PC-3 (cell line): Measurements from ENCODE around the gene CTNNA2. TPM values are rescaled to one million over a fixed set of nuclear protein-coding genes. Genes with fewer than 3 reads are reported as not detected.

Experiments used
- ATAC-seq: fragments of 200-7000 bp; cut with Tn5 transposase; 2 replicates; pipeline ENCODE4 v1.9.1; 2020; ENCODE audit warnings: mild to moderate bottlenecking, moderate library complexity
- BruUV-seq: library from RNA; stranded (reverse); fragments of 400-500 nt; replicated peaks from 2 replicates; lab custom pipeline; 2021; lab: Mats Ljungman, UMichigan
- CTCF ChIA-PET: fragments of 300-600 bp; sonication (Branson Sonifier 250); formaldehyde crosslinking; loops from one replicate; lab custom pipeline; 2022; ENCODE audit warnings: antibody characterized with exemption; lab: Charles Lee
- POLR2A ChIA-PET: fragments of 300-600 bp; sonication (Branson Sonifier 250); formaldehyde crosslinking; loops from one replicate; lab custom pipeline; 2022; ENCODE audit warnings: antibody characterized with exemption; ENCODE audit not compliant: unreplicated experiment; lab: Charles Lee
- DNase-seq: peaks from one replicate; pipeline ENCODE4 v3.0.0-alpha.2; 2015
- H2AFZ ChIP-seq: fragments of 300-600 bp; sonication (generic); 2 replicates; pipeline ENCODE4 v1.6.0; 2016; ENCODE audit warnings: antibody characterized with exemption, low read length
- H3F3A ChIP-seq: fragments of 300-600 bp; sonication (generic); one replicate; pipeline ENCODE4 v1.6.0; 2017; ENCODE audit warnings: antibody characterized with exemption, low read length, control low read depth, mild to moderate bottlenecking; ENCODE audit not compliant: unreplicated experiment
- H3K27ac ChIP-seq: fragments of 300-600 bp; sonication (generic); 2 replicates; pipeline ENCODE4 v1.5.1; 2016; ENCODE audit warnings: mild to moderate bottlenecking, low read length
- H3K27me3 ChIP-seq: fragments of 300-600 bp; sonication (generic); 2 replicates; pipeline ENCODE4 v1.6.1; 2016; ENCODE audit warnings: low read length, mixed read lengths
- H3K36me3 ChIP-seq: fragments of 300-600 bp; sonication (generic); 2 replicates; pipeline ENCODE4 v1.6.1; 2016; ENCODE audit warnings: low read depth, mixed run types, low read length, mixed read lengths
- H3K4me1 ChIP-seq: fragments of 300-600 bp; sonication (generic); 2 replicates; pipeline ENCODE4 v1.5.1; 2016; ENCODE audit warnings: low read length; ENCODE audit not compliant: insufficient read depth
- H3K4me2 ChIP-seq: fragments of 300-600 bp; sonication (generic); 2 replicates; pipeline ENCODE4 v1.6.0; 2016; ENCODE audit warnings: low read length
- H3K4me3 ChIP-seq: fragments of 300-600 bp; sonication (generic); 2 replicates; pipeline ENCODE4 v1.5.1; 2016; ENCODE audit warnings: mild to moderate bottlenecking, low read length, mixed read lengths
- H3K79me2 ChIP-seq: fragments of 300-600 bp; sonication (generic); 2 replicates; pipeline ENCODE4 v1.6.1; 2017; ENCODE audit warnings: low read length, mixed read lengths
- H3K9ac ChIP-seq: fragments of 300-600 bp; sonication (generic); 2 replicates; pipeline ENCODE4 v1.6.0; 2016; ENCODE audit warnings: mild to moderate bottlenecking, low read length
- H3K9me2 ChIP-seq: fragments of 300-600 bp; sonication (generic); replicated peaks from 2 replicates; pipeline ENCODE4 v1.6.1; 2016; ENCODE audit warnings: mixed run types, low read length, mixed read lengths
- H3K9me3 ChIP-seq: fragments of 300-600 bp; sonication (generic); 2 replicates; pipeline ENCODE4 v1.6.1; 2016; ENCODE audit warnings: low read length, mixed read lengths
- H4K20me1 ChIP-seq: fragments of 300-600 bp; sonication (generic); 2 replicates; pipeline ENCODE4 v1.6.1; 2016; ENCODE audit warnings: low read length, mixed read lengths
- EZH2 ChIP-seq: fragments of 300-600 bp; sonication (generic); IDR thresholded peaks from one replicate; pipeline ENCODE4 v1.6.1; 2017; ENCODE audit warnings: antibody characterized with exemption, mild to moderate bottlenecking, low read length; ENCODE audit not compliant: unreplicated experiment
- EZH2phosphoT487 ChIP-seq: fragments of 300-600 bp; sonication (generic); IDR thresholded peaks from 2 replicates; pipeline ENCODE4 v1.6.1; 2018; ENCODE audit warnings: mild to moderate bottlenecking, antibody characterized with exemption, low read length, borderline replicate concordance
- intact Hi-C: fragments of 100-400 bp; cut with micrococcal nuclease; formaldehyde crosslinking; loops from 2 replicates; pipeline ENCODE4 v1.9.0; 2023
- total RNA-seq: library from RNA; depleted of rRNA; stranded (reverse); fragments of >200 nt; gene quantifications from 2 replicates; pipeline ENCODE4 v1.2.3, GENCODE V29; 2014
- TF ChIP-seq, protein P1 (sequence below): fragments of 300-600 bp; sonication (generic); conservative IDR thresholded peaks from 2 replicates; pipeline ENCODE4 v1.5.1; 2017; ENCODE audit warnings: antibody characterized with exemption, low read depth, mild to moderate bottlenecking, low read length

Gene CTNNA2
- total RNA-seq, 1 experiment from 2014 or later = not detected

DNA sequence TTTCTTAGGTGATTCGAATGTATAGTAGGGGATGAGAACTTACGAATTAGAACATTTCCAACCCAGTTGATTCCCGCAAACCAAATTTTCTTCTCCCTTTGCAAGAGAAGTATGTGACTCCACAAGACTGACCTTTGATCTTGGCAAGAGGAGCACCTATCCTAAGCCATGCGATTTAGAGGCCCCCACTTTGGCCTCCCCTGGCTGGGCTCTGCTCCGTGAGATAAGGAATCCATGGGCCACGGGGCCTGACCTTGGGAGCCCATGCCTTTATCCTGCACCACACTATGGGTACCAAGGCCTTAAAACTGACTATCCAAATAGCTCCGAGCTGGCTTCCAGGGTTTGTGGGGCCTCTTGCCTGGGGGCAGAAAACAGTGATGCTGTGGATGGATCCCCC is 656.0 kb downstream of the CTNNA2 start:
- Histone ChIP-seq H3K27me3 (no peaks in the 10 kb centered on the region), H3K9ac (no peak overlapping the region), H3K9me3 (0 out of 2 replicates have a peak, but pooled peaks cover 10% of the 10 kb centered on the region), H3K79me2 (no peaks in the 10 kb centered on the region), H3K36me3 (no peaks in the 10 kb centered on the region), H3K9me2 (no peaks in the 10 kb centered on the region), H3K4me3 (no peak overlapping the region), H3F3A (no peaks in the 10 kb centered on the region), H3K27ac (no peak overlapping the region), H4K20me1 (no peaks in the 10 kb centered on the region), H3K4me2 (no peak overlapping the region), H2AFZ (no peak overlapping the region), H3K4me1 (no peaks in the 10 kb centered on the region)
- intact Hi-C loops = no loop called here
- BruUV-seq = no TSS peak
- TF ChIP-seq, protein P1, sequence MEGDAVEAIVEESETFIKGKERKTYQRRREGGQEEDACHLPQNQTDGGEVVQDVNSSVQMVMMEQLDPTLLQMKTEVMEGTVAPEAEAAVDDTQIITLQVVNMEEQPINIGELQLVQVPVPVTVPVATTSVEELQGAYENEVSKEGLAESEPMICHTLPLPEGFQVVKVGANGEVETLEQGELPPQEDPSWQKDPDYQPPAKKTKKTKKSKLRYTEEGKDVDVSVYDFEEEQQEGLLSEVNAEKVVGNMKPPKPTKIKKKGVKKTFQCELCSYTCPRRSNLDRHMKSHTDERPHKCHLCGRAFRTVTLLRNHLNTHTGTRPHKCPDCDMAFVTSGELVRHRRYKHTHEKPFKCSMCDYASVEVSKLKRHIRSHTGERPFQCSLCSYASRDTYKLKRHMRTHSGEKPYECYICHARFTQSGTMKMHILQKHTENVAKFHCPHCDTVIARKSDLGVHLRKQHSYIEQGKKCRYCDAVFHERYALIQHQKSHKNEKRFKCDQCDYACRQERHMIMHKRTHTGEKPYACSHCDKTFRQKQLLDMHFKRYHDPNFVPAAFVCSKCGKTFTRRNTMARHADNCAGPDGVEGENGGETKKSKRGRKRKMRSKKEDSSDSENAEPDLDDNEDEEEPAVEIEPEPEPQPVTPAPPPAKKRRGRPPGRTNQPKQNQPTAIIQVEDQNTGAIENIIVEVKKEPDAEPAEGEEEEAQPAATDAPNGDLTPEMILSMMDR = no peak
- TF ChIP-seq EZH2phosphoT487 = no peak
- no peak for TF ChIP-seq EZH2
- no peak for DNase-seq
- ATAC-seq = no peak
- ChIA-PET CTCF (no interaction called here), POLR2A (no interaction called here)

DNA sequence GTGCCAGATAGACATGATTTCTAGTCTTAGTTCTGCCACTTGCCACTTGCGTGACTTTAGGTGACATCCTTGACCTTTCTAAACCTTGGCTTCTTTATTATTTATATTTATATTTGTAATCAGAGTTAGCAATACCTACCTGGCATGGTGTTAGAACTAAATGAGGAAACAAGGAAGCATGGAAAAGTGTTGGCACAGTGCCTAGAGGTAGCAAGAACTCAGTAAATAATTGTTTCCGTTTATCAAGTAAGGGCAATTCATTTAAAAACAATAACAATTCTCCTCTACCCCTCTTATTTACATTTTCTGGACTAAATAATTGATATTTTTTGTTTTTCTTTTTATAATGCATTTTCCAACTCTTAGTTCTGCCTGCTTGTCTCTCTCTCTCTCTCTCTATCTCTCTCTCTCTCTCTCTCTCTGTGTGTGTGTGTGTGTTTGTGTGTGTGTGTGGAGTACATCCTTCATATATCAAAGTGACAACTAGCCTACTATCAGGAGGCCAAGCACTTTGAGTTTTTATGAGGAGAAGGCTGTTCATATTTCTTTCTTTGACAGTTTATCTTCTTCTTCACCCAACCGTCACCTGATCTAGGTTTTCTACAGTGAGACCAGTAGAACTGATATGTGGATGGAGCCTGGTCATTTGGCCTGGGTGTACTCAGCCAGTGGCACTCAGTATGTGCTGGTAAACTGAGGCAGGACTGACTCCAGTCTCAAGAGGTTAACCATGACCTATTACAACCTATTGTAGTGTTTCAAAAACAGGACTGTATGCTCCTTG is 657.2 kb downstream of the CTNNA2 start:
- H3K27me3 ChIP-seq = no peaks in the 10 kb centered on the region
- TF ChIP-seq EZH2phosphoT487 = no peak
- TF ChIP-seq, protein P1 = no peak
- TF ChIP-seq EZH2 = no peak
- H3K4me3 ChIP-seq = no peak overlapping the region
- BruUV-seq = no TSS peak
- no peaks in the 10 kb centered on the region for H3K4me1 ChIP-seq
- no peaks in the 10 kb centered on the region for H3F3A ChIP-seq
- H3K9me2 ChIP-seq = no peaks in the 10 kb centered on the region
- no peak overlapping the region for H2AFZ ChIP-seq
- no peak overlapping the region for H3K9ac ChIP-seq
- 0 out of 2 replicates have a peak, but pooled peaks cover 8% of the 10 kb centered on the region for H3K9me3 ChIP-seq
- ATAC-seq (no peak), DNase-seq (no peak)
- no peak overlapping the region for H3K4me2 ChIP-seq
- no peaks in the 10 kb centered on the region for H4K20me1 ChIP-seq
- H3K36me3 ChIP-seq = no peaks in the 10 kb centered on the region
- no peak overlapping the region for H3K27ac ChIP-seq
- POLR2A ChIA-PET = no interaction called here
- intact Hi-C loops = no loop called here
- no peaks in the 10 kb centered on the region for H3K79me2 ChIP-seq
- CTCF ChIA-PET = no interaction called here

DNA sequence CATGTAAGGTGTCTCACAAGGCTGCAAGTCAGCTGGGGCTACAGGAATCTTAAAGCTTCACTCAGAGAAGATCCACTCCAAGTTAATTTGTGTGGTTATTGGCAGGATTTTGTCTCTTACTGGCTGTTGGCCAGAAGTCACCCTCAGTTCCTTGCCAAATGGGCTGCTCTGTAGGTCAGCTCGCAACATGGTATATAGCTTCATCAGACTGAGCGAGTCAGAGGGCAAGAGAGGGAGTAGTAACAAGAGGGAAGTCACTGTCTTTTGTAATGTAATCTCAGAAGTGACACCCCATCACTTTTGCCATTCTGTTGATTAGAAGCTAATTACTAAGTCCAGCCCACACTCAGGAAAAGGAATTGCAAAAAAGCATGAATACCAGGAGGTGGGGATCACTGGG is 672.2 kb downstream of the CTNNA2 start:
- H3K9ac ChIP-seq = no peak overlapping the region
- ChIA-PET POLR2A (no interaction called here), CTCF (no interaction called here)
- no peak for ATAC-seq
- no peaks in the 10 kb centered on the region for H3K4me1 ChIP-seq
- H2AFZ ChIP-seq = no peak overlapping the region
- H4K20me1 ChIP-seq = no peaks in the 10 kb centered on the region
- H3K79me2 ChIP-seq = no peaks in the 10 kb centered on the region
- H3K27ac ChIP-seq = no peak overlapping the region
- intact Hi-C loops = no loop called here
- no peaks in the 10 kb centered on the region for H3K9me2 ChIP-seq
- H3F3A ChIP-seq = no peaks in the 10 kb centered on the region
- no peak overlapping the region for H3K4me2 ChIP-seq
- H3K4me3 ChIP-seq = no peak overlapping the region
- 0 out of 2 replicates have a peak, but pooled peaks cover 6% of the 10 kb centered on the region for H3K9me3 ChIP-seq
- TF ChIP-seq, protein P1 = no peak
- no peak for TF ChIP-seq EZH2
- no peak for DNase-seq
- no TSS peak for BruUV-seq
- no peaks in the 10 kb centered on the region for H3K36me3 ChIP-seq
- H3K27me3 ChIP-seq = no peaks in the 10 kb centered on the region
